Activated T-helper 2 cell treated with anti-CD3 and anti-CD28 coated beads, Interferon-gamma antibody, Interleukin-2, Interleukin-4, amounts not matched to agents 10 μg/mL and 5 μg/mL and 100 μg/mL, durations not matched to agents 14 hours and 24 hours and 36 hours (primary cell): ENCODE results near the gene B3GAT1. TPM values are rescaled to one million over a fixed set of nuclear protein-coding genes. Genes with fewer than 3 reads are reported as not detected.
"Not testable (repeated sequence)": the region's sequence is repeated elsewhere in the genome, so short reads cannot be mapped to it uniquely, and the experiment has no call there.

Source experiments
- DNase-seq: peaks from one replicate; pipeline ENCODE4 v3.0.0; 2021; ENCODE audit warnings: low spot score
- H3K27ac Mint-ChIP-seq: one replicate; pipeline ENCODE4 v1.8.0; 2021; ENCODE audit warnings: mixed read lengths
- H3K27me3 Mint-ChIP-seq: one replicate; pipeline ENCODE4 v1.8.0; 2021; ENCODE audit warnings: low read depth, mixed read lengths
- H3K36me3 Mint-ChIP-seq: one replicate; pipeline ENCODE4 v1.8.0; 2021; ENCODE audit warnings: low read depth, mixed read lengths
- H3K4me1 Mint-ChIP-seq: one replicate; pipeline ENCODE4 v1.8.0; 2021; ENCODE audit warnings: low read depth, mixed read lengths
- H3K4me3 Mint-ChIP-seq: one replicate; pipeline ENCODE4 v1.8.0; 2021; ENCODE audit warnings: low read depth, mild to moderate bottlenecking, moderate library complexity, mixed read lengths
- H3K9me3 Mint-ChIP-seq: one replicate; pipeline ENCODE4 v1.8.0; 2021; ENCODE audit warnings: mixed read lengths
- intact Hi-C: fragments of 100-400 bp; cut with micrococcal nuclease; formaldehyde crosslinking; loops from one replicate; pipeline ENCODE4 v1.15.1; 2023
- total RNA-seq: library from RNA; stranded (reverse); gene quantifications from 2 replicates; pipeline ENCODE4 v1.2.3, GENCODE V29; 2022

The B3GAT1 gene
- total RNA-seq, 1 donor from 2014 or later, result 0.27 TPM

- no peak overlapping the region for H3K27ac Mint-ChIP-seq
- intact Hi-C loops, result no loop called here
- no peak overlapping the region for H3K4me3 Mint-ChIP-seq
- DNase-seq, result no peak
- no peaks in the 10 kb centered on the region for H3K36me3 Mint-ChIP-seq
- H3K4me1 Mint-ChIP-seq, result peaks cover 13% of the 10 kb centered on the region
- peaks cover 13% of the 10 kb centered on the region for H3K27me3 Mint-ChIP-seq
- no peaks in the 10 kb centered on the region for H3K9me3 Mint-ChIP-seq
These were observed 55.1 kb downstream of the B3GAT1 start for GRCh38 chr11:134356656-134357544.

- peaks cover 6% of the 10 kb centered on the region for H3K4me1 Mint-ChIP-seq
- H3K36me3 Mint-ChIP-seq, result no peaks in the 10 kb centered on the region
- H3K4me3 Mint-ChIP-seq, result no peak overlapping the region
- no peak for DNase-seq
- no peaks in the 10 kb centered on the region for H3K9me3 Mint-ChIP-seq
- H3K27ac Mint-ChIP-seq, result no peak overlapping the region
- H3K27me3 Mint-ChIP-seq, result peaks cover 11% of the 10 kb centered on the region
- intact Hi-C loops, result no loop called here
These were observed 56.4 kb downstream of the B3GAT1 start for GRCh38 chr11:134355656-134356055.

- H3K4me3 Mint-ChIP-seq, result no peak overlapping the region
- H3K36me3 Mint-ChIP-seq, result no peaks in the 10 kb centered on the region
- H3K27ac Mint-ChIP-seq, result no peak overlapping the region
- peaks cover 7% of the 10 kb centered on the region for H3K4me1 Mint-ChIP-seq
- DNase-seq, result no peak
- peaks cover 14% of the 10 kb centered on the region for H3K27me3 Mint-ChIP-seq
- H3K9me3 Mint-ChIP-seq, result no peaks in the 10 kb centered on the region
- intact Hi-C loops, result no loop called here
These were observed 56.9 kb downstream of the B3GAT1 start for GRCh38 chr11:134355136-134355535.

GRCh38 chr11:134352111-134352510, 59.9 kb downstream of the B3GAT1 start:
- no peak overlapping the region for H3K27ac Mint-ChIP-seq
- intact Hi-C loops, result no loop called here
- H3K9me3 Mint-ChIP-seq, result no peaks in the 10 kb centered on the region
- no peak for DNase-seq
- peaks cover 14% of the 10 kb centered on the region for H3K27me3 Mint-ChIP-seq
- H3K36me3 Mint-ChIP-seq, result no peaks in the 10 kb centered on the region
- H3K4me1 Mint-ChIP-seq, result peaks cover 14% of the 10 kb centered on the region
- no peak overlapping the region for H3K4me3 Mint-ChIP-seq

GRCh38 chr11:134350381-134350780, 61.7 kb downstream of the B3GAT1 start:
- Mint-ChIP-seq H3K27ac (no peak overlapping the region), H3K9me3 (no peaks in the 10 kb centered on the region), H3K4me1 (peaks cover 14% of the 10 kb centered on the region), H3K36me3 (no peaks in the 10 kb centered on the region), H3K27me3 (peaks cover 12% of the 10 kb centered on the region), H3K4me3 (no peak overlapping the region)
- intact Hi-C loops, result no loop called here
- DNase-seq, result no peak

- peaks cover 9% of the 10 kb centered on the region for H3K27me3 Mint-ChIP-seq
- intact Hi-C loops, result no loop called here
- H3K36me3 Mint-ChIP-seq, result no peaks in the 10 kb centered on the region
- no peak overlapping the region for H3K4me3 Mint-ChIP-seq
- H3K9me3 Mint-ChIP-seq, result no peaks in the 10 kb centered on the region
- DNase-seq, result no peak
- peaks cover 14% of the 10 kb centered on the region for H3K4me1 Mint-ChIP-seq
- peak overlapping the region; percentile 24 for H3K27ac Mint-ChIP-seq
These were observed 62.2 kb downstream of the B3GAT1 start for GRCh38 chr11:134349802-134350355.

GRCh38 chr11:134349109-134349801, 62.8 kb downstream of the B3GAT1 start:
- Mint-ChIP-seq H3K36me3 (no peaks in the 10 kb centered on the region), H3K4me1 (peaks cover 14% of the 10 kb centered on the region), H3K4me3 (no peak overlapping the region), H3K27ac (peak overlapping the region; percentile 24), H3K27me3 (peaks cover 7% of the 10 kb centered on the region), H3K9me3 (no peaks in the 10 kb centered on the region)
- no peak for DNase-seq
- intact Hi-C loops, result no loop called here

GRCh38 chr11:134347441-134347840, 64.6 kb downstream of the B3GAT1 start:
- H3K27me3 Mint-ChIP-seq, result peaks cover 2% of the 10 kb centered on the region
- H3K4me1 Mint-ChIP-seq, result peaks cover 14% of the 10 kb centered on the region
- H3K9me3 Mint-ChIP-seq, result no peaks in the 10 kb centered on the region
- H3K4me3 Mint-ChIP-seq, result no peak overlapping the region
- no peak for DNase-seq
- H3K36me3 Mint-ChIP-seq, result no peaks in the 10 kb centered on the region
- intact Hi-C loops, result no loop called here
- no peak overlapping the region for H3K27ac Mint-ChIP-seq

- Mint-ChIP-seq H3K27ac (no peak overlapping the region), H3K4me3 (no peak overlapping the region)
These were observed 65.1 kb downstream of the B3GAT1 start for GRCh38 chr11:134346976-134347350.

GRCh38 chr11:134346101-134346975, 65.7 kb downstream of the B3GAT1 start:
- Mint-ChIP-seq H3K36me3 (no peaks in the 10 kb centered on the region), H3K27me3 (peaks cover 2% of the 10 kb centered on the region), H3K27ac (no peak overlapping the region), H3K4me1 (peaks cover 13% of the 10 kb centered on the region), H3K4me3 (no peak overlapping the region), H3K9me3 (no peaks in the 10 kb centered on the region)
- no peak for DNase-seq
- intact Hi-C loops, result no loop called here

More at GRCh38 chr11:134346976-134347350, 65.1 kb downstream of the B3GAT1 start:
- H3K4me1 Mint-ChIP-seq, result peaks cover 13% of the 10 kb centered on the region
- H3K36me3 Mint-ChIP-seq, result no peaks in the 10 kb centered on the region
- no peak for DNase-seq
- intact Hi-C loops, result no loop called here
- no peaks in the 10 kb centered on the region for H3K9me3 Mint-ChIP-seq
- peaks cover 2% of the 10 kb centered on the region for H3K27me3 Mint-ChIP-seq

GRCh38 chr11:134345237-134345550, 66.8 kb downstream of the B3GAT1 start:
- no peaks in the 10 kb centered on the region for H3K9me3 Mint-ChIP-seq
- H3K27me3 Mint-ChIP-seq, result no peaks in the 10 kb centered on the region
- intact Hi-C loops, result no loop called here
- H3K36me3 Mint-ChIP-seq, result no peaks in the 10 kb centered on the region
- H3K4me3 Mint-ChIP-seq, result no peak overlapping the region
- no peak for DNase-seq
- no peak overlapping the region for H3K27ac Mint-ChIP-seq
- peaks cover 11% of the 10 kb centered on the region for H3K4me1 Mint-ChIP-seq

- H3K4me3 Mint-ChIP-seq, H3K36me3 Mint-ChIP-seq, intact Hi-C loops: not testable (repeated sequence)
These were observed 67.4 kb downstream of the B3GAT1 start for GRCh38 chr11:134344497-134345236.

More at GRCh38 chr11:134344497-134345236, 67.4 kb downstream of the B3GAT1 start:
- H3K27me3 Mint-ChIP-seq, H3K27ac Mint-ChIP-seq, H3K9me3 Mint-ChIP-seq, H3K4me1 Mint-ChIP-seq, DNase-seq: not testable (repeated sequence)
